K562 (cell line): Measurements from ENCODE around the gene TNN. TPM values are rescaled to one million over a fixed set of nuclear protein-coding genes. Genes with fewer than 3 reads are reported as not detected.

Experiments
- ATAC-seq: fragments of 200-7000 bp; cut with Tn5 transposase; 3 replicates; pipeline ENCODE4 v1.9.1; 2020; ENCODE audit warnings: moderate library complexity
- BruUV-seq: library from RNA; stranded (reverse); fragments of 400-500 nt; replicated peaks from 2 replicates; lab custom pipeline; 2021; lab: Mats Ljungman, UMichigan
- CTCF ChIA-PET: fragments of 300-600 bp; formaldehyde crosslinking; extraction: SDS; loops from one replicate; lab custom pipeline; 2021; ENCODE audit warnings: low intra/inter-chr PET ratio; lab: Yijun Ruan, JAX
- POLR2A ChIA-PET: fragments of 300-600, 350-650 bp; sonication (Branson Sonifier 250); formaldehyde crosslinking; extraction: SDS; loops from one replicate; lab custom pipeline; 2021; ENCODE audit warnings: antibody characterized with exemption, inconsistent platforms; lab: Yijun Ruan, JAX
- DNase-seq, 4 experiments: peaks; one replicate each; pipeline versions ENCODE4 v3.0.0 to v3.0.0-alpha.2; 2011 to 2018; ENCODE audit warnings: low spot score in 3 of 4, mixed read lengths in 3 of 4; ENCODE audit errors: extremely low read depth in 1 of 4
- FAIRE-seq: peaks from 2 replicates; lab custom pipeline; 2011; peaks lifted over from hg19 to GRCh38; lab: Jason Lieb, UNC
- H2AFZ ChIP-seq: 2 replicates; pipeline ENCODE4 v1.6.0; 2011; ENCODE audit warnings: low read depth, low read length, control low read depth, inconsistent platforms
- H3K27ac ChIP-seq: fragments of 200-600 bp; 3 replicates; pipeline ENCODE4 v1.8.0; 2011; ENCODE audit warnings: low read depth, mild to moderate bottlenecking, control low read depth, inconsistent platforms, low read length, moderate library complexity, mixed read lengths; ENCODE audit errors: extremely low read depth
- H3K27me3 ChIP-seq, 2 experiments: fragments of 300-600 bp in 1 of 2; 2 replicates in 1 of 2; 3 replicates in 1 of 2; pipeline versions ENCODE4 v1.6.0 to v1.8.0; 2011; ENCODE audit warnings: inconsistent platforms in 2 of 2, low read length in 2 of 2, mild to moderate bottlenecking in 1 of 2, mixed read lengths in 1 of 2, moderate library complexity in 1 of 2; ENCODE audit not compliant: control insufficient read depth in 2 of 2, insufficient read depth in 2 of 2
- H3K36me3 ChIP-seq: fragments of 300-600 bp; 3 replicates; pipeline ENCODE4 v1.8.0; 2011; ENCODE audit warnings: mild to moderate bottlenecking, low read length, inconsistent platforms; ENCODE audit not compliant: control insufficient read depth, insufficient read depth
- H3K4me1 ChIP-seq, 2 experiments: fragments of 200-600 bp in 1 of 2; replicated peaks in 1 of 2; 2 replicates in 1 of 2; 3 replicates in 1 of 2; pipeline versions ENCODE4 v1.5.1 to v1.8.0; 2011; ENCODE audit warnings: inconsistent platforms in 2 of 2, low read length in 2 of 2, mild to moderate bottlenecking in 1 of 2, mixed read lengths in 1 of 2, moderate library complexity in 1 of 2; ENCODE audit not compliant: control insufficient read depth in 2 of 2, insufficient read depth in 2 of 2
- H3K4me2 ChIP-seq: 2 replicates; pipeline ENCODE4 v1.6.1; 2011; ENCODE audit warnings: low read length, control low read depth, inconsistent platforms, mixed read lengths; ENCODE audit not compliant: insufficient read depth
- H3K4me3 ChIP-seq: fragments of 200-600 bp; sonication (generic), shearing (Covaris generic); 2 replicates; pipeline ENCODE4 v1.5.1; 2016; ENCODE audit warnings: control low read depth, inconsistent platforms
- H3K79me2 ChIP-seq: fragments of 200-600 bp; 3 replicates; pipeline ENCODE4 v1.8.0; 2011; ENCODE audit warnings: low read length, inconsistent platforms; ENCODE audit not compliant: control insufficient read depth, insufficient read depth
- H3K9ac ChIP-seq, 2 experiments: 2 replicates each; pipeline versions ENCODE4 v1.6.0 to v1.6.1; 2011; ENCODE audit warnings: low read depth in 2 of 2, low read length in 2 of 2, control low read depth in 1 of 2, inconsistent platforms in 1 of 2, mild to moderate bottlenecking in 1 of 2, mixed read lengths in 1 of 2; ENCODE audit not compliant: insufficient read depth in 1 of 2
- H3K9me1 ChIP-seq: one replicate; pipeline ENCODE4 v1.6.0; 2011; ENCODE audit warnings: inconsistent platforms, mild to moderate bottlenecking, low read length, moderate library complexity; ENCODE audit not compliant: control insufficient read depth, insufficient read depth
- H3K9me3 ChIP-seq: replicated peaks from 2 replicates; pipeline ENCODE4 v1.5.1; 2011; ENCODE audit warnings: low read depth, low read length, inconsistent platforms; ENCODE audit not compliant: control insufficient read depth, insufficient read depth
- H4K20me1 ChIP-seq: replicated peaks from 2 replicates; pipeline ENCODE4 v1.6.1; 2011; ENCODE audit warnings: low read length, inconsistent platforms, mixed read lengths; ENCODE audit not compliant: control insufficient read depth, insufficient read depth
- CEBPB ChIP-seq: fragments of 450-650 bp; IDR thresholded peaks from 2 replicates; pipeline ENCODE4 v1.6.1; 2016; ENCODE audit warnings: missing genetic modification characterization, missing compliant biosample characterization
- FIP1L1 ChIP-seq: fragments of 200-400 bp; formaldehyde crosslinking; IDR thresholded peaks from 2 replicates; pipeline ENCODE4 v1.6.1; 2018; ENCODE audit warnings: mild to moderate bottlenecking, low read depth, low read length; ENCODE audit not compliant: poor library complexity, severe bottlenecking
- HLTF ChIP-seq: fragments of 450-650 bp; IDR thresholded peaks from 2 replicates; pipeline ENCODE4 v1.6.1; 2016
- IRF2 ChIP-seq: sonication (generic); formaldehyde crosslinking; IDR thresholded peaks from 2 replicates; pipeline ENCODE4 v1.8.1; 2022; ENCODE audit warnings: mild to moderate bottlenecking, missing genetic modification reagents
- NFRKB ChIP-seq: fragments of 450-650 bp; IDR thresholded peaks from 2 replicates; pipeline ENCODE4 v1.6.1; 2016; ENCODE audit warnings: low read depth
- RAD21 ChIP-seq, 2 experiments: fragments of 250-450 bp in 1 of 2; fragments of 450-650 bp in 1 of 2; sonication (Bioruptor Pico) in 1 of 2; formaldehyde crosslinking in 1 of 2; IDR thresholded peaks in 1 of 2; conservative IDR thresholded peaks in 1 of 2; 2 replicates each; pipeline versions ENCODE4 v1.4.0 to v1.8.0; 2020 to 2022; ENCODE audit warnings: mild to moderate bottlenecking in 2 of 2, moderate library complexity in 1 of 2
- RBM34 ChIP-seq: fragments of 200-400 bp; formaldehyde crosslinking; IDR thresholded peaks from 2 replicates; pipeline ENCODE4 v1.6.1; 2018; ENCODE audit warnings: low read length, borderline replicate concordance; ENCODE audit not compliant: insufficient read depth
- RREB1 ChIP-seq: fragments of 250-450 bp; sonication (Bioruptor Pico); IDR thresholded peaks from 2 replicates; pipeline ENCODE4 v1.4.0; 2020
- ZNF280A ChIP-seq: fragments of 450-650 bp; IDR thresholded peaks from 2 replicates; pipeline ENCODE4 v1.6.1; 2018; ENCODE audit warnings: mild to moderate bottlenecking, low read depth; ENCODE audit not compliant: partially characterized antibody
- ZNF324 ChIP-seq: fragments of 250-450 bp; sonication (Bioruptor Pico); IDR thresholded peaks from 2 replicates; pipeline ENCODE4 v1.4.0; 2020; ENCODE audit warnings: mild to moderate bottlenecking
- WGBS: fragments of 100-300 bp; shearing (Covaris generic); methylation state at CpG from one replicate; pipeline ENCODE4 v1.1.6; 2016; ENCODE audit warnings: low coverage, mixed read lengths; ENCODE audit not compliant: insufficient coverage; ENCODE audit errors: missing lambda C conversion rate; 5-methylcytosine and 5-hydroxymethylcytosine counted together
- in situ Hi-C: fragments of 300-500 bp; cut with MboI; formaldehyde crosslinking; loops from 4 replicates; pipeline ENCODE4 v1.15.0; 2018; ENCODE audit warnings: inconsistent platforms, mixed read lengths
- intact Hi-C: fragments of 100-400 bp; cut with micrococcal nuclease; formaldehyde crosslinking; loops from 2 replicates; pipeline ENCODE4 v1.14.2; 2022
- polyA plus RNA-seq, 8 experiments: library from polyadenylated mRNA; depleted of rRNA in 4 of 8; stranded (reverse) in 5 of 8; unstranded in 3 of 8; fragments of >200 nt; fragmentation: Nextera tagmentation in 2 of 8; fragmentation: Illumina TruSeq in 1 of 8; extraction: Ambion mirVana in 2 of 8; extraction: Trizol in 1 of 8; gene quantifications; 2 replicates each; pipeline versions ENCODE4 v1.2.1 to v1.2.3, GENCODE V29; 2011 to 2014; ENCODE audit warnings: inconsistent platforms in 1 of 8, missing spikeins in 1 of 8
- total RNA-seq, 7 experiments: library from RNA; depleted of rRNA in 6 of 7; stranded (reverse); fragments of >200 nt in 6 of 7; fragmentation: Illumina TruSeq in 2 of 7; extraction: Trizol in 2 of 7; gene quantifications; 2 replicates each; pipeline versions ENCODE4 v1.2.1 to v1.2.3, GENCODE V29; 2011 to 2021; ENCODE audit warnings: low replicate concordance in 1 of 7

The TNN gene
- total and polyA plus RNA-seq, 9 of the 15 experiments (the other 6 are each of a cell fraction or from before 2014, with no cell fraction given) = 0.01 to 0.09 (median 0.07) TPM; not detected in 4

GRCh38 chr1:175167861-175168260 lies 100.2 kb downstream of the TNN start:
- no peaks in the 10 kb centered on the region for H3K9me1 ChIP-seq
- intact Hi-C loops (loop anchor here (2.0 kb wide), 1 partner anchor 43 kb away; no protein-coding TSS in a partner anchor), in situ Hi-C loops (no loop called here)
- no peak for FAIRE-seq
- H4K20me1 ChIP-seq = no peaks in the 10 kb centered on the region
- ChIA-PET CTCF (no interaction called here), POLR2A (no interaction called here)
- 34% methylated on average over 2 of the region's 2 CpGs for WGBS
- no peak for ATAC-seq
- H3K4me3 ChIP-seq = no peak overlapping the region
- BruUV-seq = no TSS peak
- no peak for DNase-seq
- no peak overlapping the region for H2AFZ ChIP-seq
- H3K4me2 ChIP-seq = no peak overlapping the region
- TF ChIP-seq IRF2 (CRISPR knock-in tag) (no peak), CEBPB (tag) (no peak), ZNF324 (CRISPR knock-in tag) (no peak), FIP1L1 (no peak), RBM34 (no peak), ZNF280A (no peak), HLTF (no peak), RREB1 (CRISPR knock-in tag) (no peak), RAD21 (CRISPR knock-in tag; conservative IDR thresholded peaks at IDR 0.05 in 1 of 2, IDR thresholded peaks at IDR 0.05 in 1 of 2) (no peak), NFRKB (no peak)
- H3K36me3 ChIP-seq = no peaks in the 10 kb centered on the region
- no peaks in the 10 kb centered on the region for H3K79me2 ChIP-seq
- no peak overlapping the region for H3K9ac ChIP-seq
- peaks cover 5 to 11% of the 10 kb centered on the region in 2 experiments; a peak in 3 of 5 replicates for H3K4me1 ChIP-seq
- no peaks in the 10 kb centered on the region for H3K27me3 ChIP-seq
- H3K27ac ChIP-seq = no peak overlapping the region
- no peaks in the 10 kb centered on the region for H3K9me3 ChIP-seq
